ENCODE results near the gene ART3.
"Not testable (repeated sequence)": the region's sequence is repeated elsewhere in the genome, so short reads cannot be mapped to it uniquely, and the experiment has no call there.

The ART3 gene, protein sequence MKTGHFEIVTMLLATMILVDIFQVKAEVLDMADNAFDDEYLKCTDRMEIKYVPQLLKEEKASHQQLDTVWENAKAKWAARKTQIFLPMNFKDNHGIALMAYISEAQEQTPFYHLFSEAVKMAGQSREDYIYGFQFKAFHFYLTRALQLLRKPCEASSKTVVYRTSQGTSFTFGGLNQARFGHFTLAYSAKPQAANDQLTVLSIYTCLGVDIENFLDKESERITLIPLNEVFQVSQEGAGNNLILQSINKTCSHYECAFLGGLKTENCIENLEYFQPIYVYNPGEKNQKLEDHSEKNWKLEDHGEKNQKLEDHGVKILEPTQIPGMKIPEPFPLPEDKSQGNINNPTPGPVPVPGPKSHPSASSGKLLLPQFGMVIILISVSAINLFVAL

DNA sequence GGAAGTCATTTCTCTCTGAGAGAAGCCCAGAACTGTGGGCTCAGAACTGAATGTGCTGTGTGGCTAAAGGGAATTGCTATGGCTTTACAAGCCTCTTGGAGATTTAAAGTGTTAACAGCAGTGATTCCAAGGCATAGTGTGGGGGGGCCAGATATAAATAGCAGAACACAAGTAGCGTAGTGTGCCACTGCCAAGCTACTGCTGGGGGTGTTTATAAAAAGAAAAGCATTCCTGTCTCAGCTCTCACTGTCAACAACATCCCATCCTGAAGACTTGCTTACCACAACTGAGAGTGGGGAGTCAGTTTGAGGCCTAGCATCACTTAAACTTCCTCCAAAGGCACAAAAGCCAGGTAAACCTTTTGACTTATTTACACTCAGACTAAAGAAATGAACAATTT, at the start of gene ART3:
TSS of gene ART3 (plus strand) at position 242 of the 400 bp plus-strand sequence. CDS start 1,181 bp downstream, outside the sequence.
- in situ Hi-C loops (cut with MboI; ENCODE audit: low sequenced_read_pairs) = no loop called here

DNA sequence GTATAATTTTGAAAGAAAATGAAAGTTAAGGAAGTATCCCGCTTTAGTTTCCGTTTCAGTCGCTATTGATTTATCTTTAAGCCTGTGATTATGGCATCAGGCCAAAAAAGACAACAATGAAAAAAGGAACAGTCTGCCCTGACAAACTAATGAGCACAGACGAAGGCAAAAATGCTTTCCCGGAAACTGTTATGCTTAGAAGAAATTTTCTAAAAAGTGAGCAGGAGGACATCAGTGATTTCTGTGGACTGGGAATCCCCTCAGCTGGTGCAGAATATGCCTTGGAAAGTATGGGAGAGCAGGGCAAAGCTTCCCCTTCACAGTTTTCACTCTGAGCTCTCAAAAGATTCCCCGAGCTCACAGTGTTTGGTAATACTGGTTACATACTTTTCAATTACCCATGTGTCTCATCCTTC, 46.2 kb upstream of the ART3 start:
- in situ Hi-C loops (cut with MboI; ENCODE audit: low sequenced_read_pairs) = no loop called here

DNA sequence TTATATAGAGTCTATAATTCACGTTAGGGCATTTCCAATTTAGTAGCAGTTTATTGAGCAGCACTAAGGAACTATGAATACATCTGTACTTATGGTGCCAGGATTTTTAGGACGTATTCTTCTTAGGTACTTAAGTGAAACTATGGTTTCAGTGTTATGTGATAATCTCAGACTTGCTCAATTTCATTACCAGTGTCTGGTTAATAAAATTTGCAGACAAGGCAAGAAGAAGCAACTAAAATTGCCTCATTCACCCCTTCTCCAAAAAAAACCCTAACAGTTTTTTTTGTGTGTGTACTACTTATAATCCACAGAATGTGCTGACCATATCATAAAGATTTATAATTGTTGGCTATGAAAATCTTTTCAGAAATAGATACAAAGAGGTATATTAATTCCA, 45.2 kb upstream of the ART3 start:
- in situ Hi-C loops (cut with MboI; ENCODE audit: low sequenced_read_pairs) = no loop called here

DNA sequence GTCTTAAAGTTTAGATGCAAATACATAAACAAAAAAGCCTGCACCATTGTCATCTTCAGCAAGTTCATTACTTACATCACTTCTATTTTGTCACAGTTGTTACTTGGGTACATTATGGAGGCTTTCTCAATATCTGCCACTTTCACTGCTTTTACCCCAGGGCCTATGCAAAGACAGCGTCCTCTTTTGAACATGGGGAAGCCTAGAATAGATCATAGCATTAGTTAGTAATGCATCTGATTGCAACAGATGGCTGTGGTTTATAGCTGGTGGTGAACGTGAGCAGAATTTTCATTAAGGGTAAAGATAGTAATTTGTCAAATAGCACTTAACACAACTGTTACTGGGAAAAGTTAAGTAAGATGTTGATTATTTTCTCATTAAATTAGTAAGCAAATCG, 39.4 kb upstream of the ART3 start:
- in situ Hi-C loops (cut with MboI; ENCODE audit: low sequenced_read_pairs) = no loop called here

DNA sequence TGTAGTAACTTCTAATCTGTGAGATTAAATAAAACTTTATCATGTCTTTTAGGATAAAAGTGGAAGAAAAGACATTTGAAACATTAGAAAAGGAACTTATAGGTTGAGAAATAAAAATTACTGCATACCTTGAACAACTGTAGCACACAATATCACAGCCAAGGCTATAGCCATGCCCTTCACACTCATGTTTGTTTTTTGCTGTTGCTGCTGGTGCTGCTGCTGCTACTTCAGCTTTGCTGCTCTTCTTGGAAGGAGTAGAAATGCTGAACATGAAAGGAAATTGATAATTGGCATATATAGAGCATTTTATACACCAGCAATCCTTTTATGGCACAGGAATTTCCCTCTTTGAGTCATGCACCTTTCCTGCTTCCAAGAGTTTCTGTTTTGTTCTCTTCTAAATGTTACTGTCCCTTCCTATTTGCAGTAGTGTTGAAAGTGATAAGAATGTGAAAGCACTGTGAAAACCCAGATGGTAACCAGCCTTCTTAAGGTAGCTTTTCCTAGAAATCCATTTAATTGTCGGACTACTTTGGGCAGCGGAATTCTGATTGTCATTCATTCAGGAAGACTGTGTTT, 38.6 kb upstream of the ART3 start, which contains the start of gene CXCL11:
TSS of gene CXCL11 (minus strand) at position 272 of the 582 bp plus-strand sequence. CDS start at position 189, 83 bp downstream.
- in situ Hi-C loops (cut with MboI; ENCODE audit: low sequenced_read_pairs) = no loop called here

DNA sequence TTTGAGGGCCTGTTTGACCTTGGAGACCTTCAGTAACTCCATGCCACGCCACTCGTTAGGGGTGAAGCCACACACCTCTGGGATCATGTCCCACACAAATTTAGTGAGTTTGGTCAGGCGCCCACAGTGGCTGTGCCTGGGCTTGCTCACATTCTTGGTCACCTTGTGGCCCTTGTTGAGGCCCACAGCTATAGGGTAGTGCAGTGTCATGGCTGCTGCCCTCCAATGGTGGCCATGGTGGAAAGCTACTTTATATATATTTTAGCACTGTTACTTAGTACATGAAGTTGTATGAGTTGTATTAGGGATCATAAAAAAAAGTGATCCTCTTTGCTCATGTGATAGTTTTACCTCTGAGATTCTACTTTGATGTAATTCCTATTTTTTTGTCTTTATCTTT, 37.7 kb upstream of the ART3 start:
- in situ Hi-C loops (cut with MboI; ENCODE audit: low sequenced_read_pairs) = no loop called here

DNA sequence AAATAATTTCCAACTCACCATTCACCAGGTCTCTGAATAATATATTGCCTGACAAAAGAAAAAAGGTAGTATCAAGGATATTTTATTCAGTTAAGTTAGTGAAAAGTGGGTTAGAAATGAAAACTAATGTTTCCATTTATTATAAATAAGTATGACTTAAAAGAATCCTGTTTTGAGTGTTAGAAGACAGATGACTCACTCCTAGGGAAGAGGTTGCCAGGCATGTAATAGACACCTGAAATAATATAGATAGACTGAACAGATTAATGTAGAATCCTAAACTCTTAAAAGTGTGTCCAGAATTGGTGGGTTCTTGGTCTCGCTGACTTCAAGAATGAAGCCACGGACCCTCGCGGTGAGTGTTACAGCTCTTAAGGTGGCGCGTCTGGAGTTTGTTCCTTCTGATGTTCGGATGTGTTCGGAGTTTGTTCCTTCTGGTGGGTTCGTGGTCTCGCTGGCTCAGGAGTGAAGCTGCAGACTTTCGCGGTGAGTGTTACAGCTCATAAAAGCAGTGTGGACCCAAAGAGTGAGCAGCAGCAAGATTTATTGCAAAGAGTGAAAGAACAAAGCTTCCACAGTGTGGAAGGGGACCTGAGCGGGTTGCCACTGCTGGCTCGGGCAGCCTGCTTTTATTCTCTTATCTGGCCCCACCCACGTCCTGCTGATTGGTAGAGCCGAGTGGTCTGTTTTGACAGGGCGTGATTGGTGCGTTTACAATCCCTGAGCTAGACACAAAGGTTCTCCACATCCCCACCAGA, 32.1 kb upstream of the ART3 start:
- in situ Hi-C loops (cut with MboI; ENCODE audit: low sequenced_read_pairs) = not testable (repeated sequence)

DNA sequence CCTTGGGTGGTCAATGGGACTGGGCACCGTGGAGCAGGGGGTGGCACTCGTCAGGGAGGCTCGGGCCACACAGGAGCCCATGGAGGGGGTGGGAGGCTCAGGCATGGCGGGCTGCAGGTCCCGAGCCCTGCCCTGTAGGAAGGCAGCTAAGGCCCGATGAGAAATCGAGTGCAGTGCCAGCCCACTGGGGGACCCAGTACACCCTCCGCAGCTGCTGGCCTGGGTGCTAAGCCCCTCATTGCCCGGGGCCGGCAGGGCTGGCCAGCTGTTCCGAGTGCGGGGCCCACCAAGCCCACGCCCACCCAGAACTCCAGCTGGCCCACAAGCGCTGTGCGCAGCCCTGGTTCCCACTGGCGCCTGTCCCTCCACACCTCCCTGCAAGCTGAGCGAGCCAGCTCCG, 31.2 kb upstream of the ART3 start:
- in situ Hi-C loops (cut with MboI; ENCODE audit: low sequenced_read_pairs) = not testable (repeated sequence)

DNA sequence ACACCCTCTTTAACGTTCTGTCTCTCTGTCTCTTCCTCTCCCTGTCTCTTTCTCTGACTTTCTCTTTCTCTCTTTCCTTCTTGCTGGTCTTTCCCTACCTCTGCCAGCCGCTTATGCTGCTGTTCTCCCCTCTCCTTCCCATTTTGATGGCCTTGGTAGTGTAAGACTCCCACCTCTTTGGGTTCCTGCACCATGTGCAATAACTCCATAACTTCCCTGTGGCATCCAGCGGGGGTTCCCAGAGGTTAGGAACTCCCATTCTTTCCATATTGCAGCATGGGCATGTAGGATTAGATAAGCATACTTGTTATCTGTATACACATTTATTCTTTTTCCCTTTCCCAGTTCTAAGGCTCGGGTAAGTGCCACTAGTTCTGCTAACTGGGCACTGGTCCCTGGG, 29.8 kb upstream of the ART3 start:
- in situ Hi-C loops (cut with MboI; ENCODE audit: low sequenced_read_pairs) = not testable (repeated sequence)

DNA sequence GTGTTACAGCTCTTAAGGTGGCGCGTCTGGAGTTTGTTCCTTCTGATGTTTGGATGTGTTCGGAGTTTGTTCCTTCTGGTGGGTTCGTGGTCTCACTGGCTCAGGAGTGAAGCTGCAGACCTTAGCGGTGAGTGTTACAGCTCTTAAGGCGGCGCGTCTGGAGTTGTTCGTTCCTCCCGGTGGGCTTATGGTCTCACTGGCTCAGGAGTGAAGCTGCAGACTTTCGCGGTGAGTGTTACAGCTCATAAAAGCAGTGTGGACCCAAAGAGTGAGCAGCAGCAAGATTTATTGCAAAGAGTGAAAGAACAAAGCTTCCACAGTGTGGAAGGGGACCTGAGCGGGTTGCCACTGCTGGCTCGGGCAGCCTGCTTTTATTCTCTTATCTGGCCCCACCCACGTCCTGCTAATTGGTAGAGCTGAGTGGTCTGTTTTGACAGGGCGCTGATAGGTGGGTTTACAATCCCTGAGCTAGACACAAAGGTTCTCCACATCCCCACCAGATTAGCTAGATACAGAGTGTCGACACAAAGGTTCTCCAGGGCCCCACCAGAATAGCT, 24.6 kb upstream of the ART3 start:
- in situ Hi-C loops (cut with MboI; ENCODE audit: low sequenced_read_pairs) = not testable (repeated sequence)

DNA sequence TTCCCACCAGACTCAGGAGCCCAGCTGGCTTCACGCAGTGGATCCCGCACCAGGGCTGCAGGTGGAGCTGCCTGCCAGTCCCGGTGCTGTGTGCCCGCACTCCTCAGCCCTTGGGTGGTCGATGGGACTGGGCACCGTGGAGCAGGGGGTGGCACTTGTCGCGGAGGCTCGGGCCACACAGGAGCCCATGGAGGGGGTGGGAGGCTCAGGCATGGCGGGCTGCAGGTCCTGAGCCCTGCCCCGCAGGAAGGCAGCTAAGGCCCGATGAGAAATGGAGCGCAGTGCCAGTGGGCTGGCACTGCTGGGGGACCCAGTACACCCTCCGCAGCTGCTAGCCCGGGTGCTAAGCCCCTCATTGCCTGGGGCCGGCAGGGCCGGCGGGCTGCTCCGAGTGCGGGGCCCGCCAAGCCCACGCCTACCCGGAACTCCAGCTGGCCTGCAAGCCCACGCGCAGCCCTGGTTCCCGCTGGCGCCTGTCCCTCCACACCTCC, 23.9 kb upstream of the ART3 start:
- in situ Hi-C loops (cut with MboI; ENCODE audit: low sequenced_read_pairs) = not testable (repeated sequence)

DNA sequence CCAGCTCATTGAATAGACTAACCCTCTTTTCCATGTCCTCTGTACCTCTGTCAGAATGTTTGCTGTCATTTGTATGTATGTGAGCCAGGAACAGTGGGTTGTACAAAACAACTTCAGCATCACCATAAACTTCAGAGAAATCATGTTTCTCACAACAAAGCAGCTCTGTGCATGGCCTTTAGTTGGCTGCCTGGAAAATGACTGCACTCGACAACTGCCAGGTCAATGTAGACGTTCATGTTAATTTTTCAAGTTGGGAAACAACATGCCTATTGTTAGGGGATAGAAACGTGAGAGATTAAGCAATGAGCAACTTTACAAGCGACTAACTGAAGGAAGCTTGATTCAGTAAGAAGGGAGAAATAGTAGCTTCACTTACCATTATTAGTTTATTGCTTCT, 20.8 kb upstream of the ART3 start:
- in situ Hi-C loops (cut with MboI; ENCODE audit: low sequenced_read_pairs) = no loop called here

DNA sequence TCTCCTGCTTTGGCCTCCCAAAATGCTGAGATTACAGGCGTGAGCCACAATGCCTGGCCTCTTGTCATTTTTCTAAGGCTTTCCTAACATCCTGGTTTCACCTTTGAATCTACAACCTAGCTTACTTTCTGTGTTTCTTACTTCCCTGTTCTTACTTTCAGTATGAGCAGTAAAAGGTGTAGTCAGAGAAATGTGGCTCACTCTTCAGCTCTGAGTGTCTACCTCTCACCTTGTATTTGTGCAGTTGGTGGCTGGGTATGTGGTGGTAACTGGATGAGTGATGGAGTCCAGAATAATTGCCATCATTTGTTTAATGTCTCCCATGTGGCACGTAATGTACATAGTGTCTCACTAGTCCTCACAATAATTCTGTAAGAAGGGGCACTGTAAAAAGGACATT, 19.5 kb upstream of the ART3 start:
- in situ Hi-C loops (cut with MboI; ENCODE audit: low sequenced_read_pairs) = no loop called here

DNA sequence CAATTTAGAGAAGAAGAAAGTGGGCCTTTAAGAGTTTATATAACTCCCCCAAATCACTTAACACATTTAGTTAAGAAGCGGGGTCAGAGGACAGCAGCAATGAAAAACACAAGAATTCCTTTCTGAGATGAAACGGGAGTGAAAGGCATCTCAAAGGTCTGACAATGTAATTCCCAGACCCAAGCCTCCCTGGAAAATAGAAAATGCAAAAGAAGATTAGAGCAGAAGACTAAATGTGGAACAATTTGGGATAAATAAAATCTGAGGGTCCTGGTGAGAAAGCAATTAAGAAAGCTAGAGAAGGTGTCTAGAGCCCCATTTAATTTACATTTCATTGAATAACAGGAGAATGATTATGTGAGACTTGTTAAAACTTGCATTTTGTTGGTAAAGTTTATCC, 19.1 kb upstream of the ART3 start:
- in situ Hi-C loops (cut with MboI; ENCODE audit: low sequenced_read_pairs) = no loop called here

DNA sequence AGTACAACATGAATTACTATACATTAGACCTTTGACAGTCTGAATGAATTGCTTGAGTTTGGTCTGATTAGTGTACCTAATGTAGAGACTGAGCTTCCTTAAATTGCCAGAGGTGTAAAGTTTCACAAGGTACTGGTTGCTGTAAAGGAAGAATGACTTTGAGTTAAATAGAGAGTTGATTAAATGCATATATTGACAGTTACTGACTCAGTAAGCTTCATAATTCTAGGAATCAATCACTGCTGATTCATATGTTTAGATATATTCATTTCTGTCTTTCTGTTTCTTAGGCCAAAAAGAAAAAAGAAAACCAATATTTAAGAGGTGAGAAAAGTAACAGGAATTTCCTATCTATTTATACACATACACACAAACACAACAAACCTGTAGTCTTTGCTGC, 16.2 kb upstream of the ART3 start:
- in situ Hi-C loops (cut with MboI; ENCODE audit: low sequenced_read_pairs) = no loop called here

DNA sequence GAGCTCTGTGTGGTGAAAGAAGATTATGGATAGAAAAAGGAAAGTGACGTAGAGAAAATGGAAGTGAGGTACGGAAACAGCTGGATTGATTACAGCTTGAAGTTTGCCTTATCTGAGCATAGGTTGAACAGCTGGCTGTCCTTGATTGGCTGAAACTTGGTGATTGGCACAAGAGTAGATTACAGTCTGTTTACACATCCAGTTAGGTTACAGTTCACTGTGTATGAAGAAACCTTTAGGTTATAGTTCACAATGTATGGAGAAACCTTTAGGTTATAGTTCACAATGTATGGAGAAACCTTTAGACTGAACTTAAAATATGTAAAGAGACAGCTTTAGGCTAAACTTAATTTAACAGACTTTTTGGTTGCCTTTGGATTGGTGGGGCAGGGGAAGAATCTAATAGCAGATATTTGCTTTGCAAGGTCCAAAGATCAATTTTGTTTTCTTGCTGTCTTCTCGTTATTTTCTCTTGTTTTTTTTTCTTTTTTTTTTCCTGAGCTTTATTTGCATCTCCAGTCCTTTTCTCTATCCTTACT, 15.6 kb upstream of the ART3 start:
- in situ Hi-C loops (cut with MboI; ENCODE audit: low sequenced_read_pairs) = no loop called here

DNA sequence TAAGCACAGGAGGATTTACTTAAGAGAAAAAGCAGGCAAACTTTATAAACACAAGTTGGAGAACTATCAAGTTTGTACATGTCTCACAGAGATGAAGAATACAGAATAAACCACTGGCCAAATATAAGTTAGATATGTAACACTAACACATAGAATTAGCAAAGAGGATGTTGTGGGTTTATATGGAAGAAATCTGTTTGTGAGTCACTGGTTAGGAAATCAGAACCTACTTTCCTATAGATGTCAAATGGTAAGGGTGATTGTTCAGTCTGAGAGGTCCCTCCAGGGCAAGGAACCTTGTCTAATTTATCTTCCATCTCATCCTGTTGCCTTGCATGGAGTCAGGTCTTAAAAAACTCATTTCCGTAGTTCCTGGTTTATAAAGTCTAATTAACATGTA, 14.8 kb upstream of the ART3 start:
- in situ Hi-C loops (cut with MboI; ENCODE audit: low sequenced_read_pairs) = no loop called here

DNA sequence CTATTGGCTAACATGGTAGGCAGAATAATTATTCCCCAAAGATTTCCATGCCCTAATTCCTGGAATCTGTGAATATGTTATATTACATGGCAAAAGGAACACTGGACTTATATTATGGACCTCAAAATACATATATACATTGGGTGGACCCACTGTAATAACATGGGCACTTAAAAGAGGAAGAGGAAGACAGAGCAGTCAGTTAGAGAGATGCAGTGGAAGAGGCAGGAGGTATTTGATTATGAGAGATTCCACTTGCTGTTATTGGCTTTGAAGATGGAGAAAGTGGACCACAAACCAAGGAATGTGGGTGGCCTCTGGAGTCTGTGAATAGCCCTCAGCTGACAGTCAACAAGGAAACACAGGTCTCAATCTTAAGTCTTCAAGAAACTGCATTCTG, 14.0 kb upstream of the ART3 start:
- in situ Hi-C loops (cut with MboI; ENCODE audit: low sequenced_read_pairs) = no loop called here

DNA sequence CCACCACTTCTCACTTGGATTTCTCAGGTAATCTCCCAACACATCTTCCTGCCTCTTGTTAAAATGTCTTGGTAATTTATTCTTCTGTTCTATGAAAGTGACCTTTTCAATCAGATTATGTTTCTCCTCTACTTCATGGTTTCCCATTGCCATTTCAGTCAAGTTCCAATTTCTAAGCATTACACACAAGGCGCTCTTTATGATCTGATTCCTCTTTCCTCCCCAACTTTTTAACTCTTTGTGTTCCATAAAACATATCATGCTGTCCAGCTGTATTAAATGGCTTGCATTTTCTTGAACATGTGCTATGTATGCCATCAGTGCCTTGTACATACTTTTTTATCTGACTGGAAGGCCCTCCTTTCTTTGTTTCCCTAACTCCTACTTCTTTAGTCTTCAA, 13.1 kb upstream of the ART3 start:
- in situ Hi-C loops (cut with MboI; ENCODE audit: low sequenced_read_pairs) = no loop called here

DNA sequence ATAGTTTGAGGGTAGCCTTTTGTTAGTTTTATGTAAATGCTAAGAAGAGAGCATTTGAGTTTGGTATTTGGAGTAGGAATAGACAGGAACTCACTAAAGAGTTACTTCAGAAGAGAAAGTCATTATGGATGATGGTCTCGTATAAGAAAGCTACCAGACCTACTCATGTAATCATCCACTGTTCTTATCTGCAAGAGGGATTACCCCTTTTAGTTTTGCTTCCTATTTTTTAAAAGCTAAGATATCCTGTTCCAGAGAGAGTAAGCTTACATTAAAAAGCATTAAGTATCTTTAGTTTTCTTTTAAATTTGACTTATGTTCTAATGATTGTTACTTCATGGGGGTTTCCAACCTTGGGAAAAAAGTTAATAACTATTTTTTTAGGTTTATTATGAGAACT, 12.5 kb upstream of the ART3 start:
- in situ Hi-C loops (cut with MboI; ENCODE audit: low sequenced_read_pairs) = no loop called here

DNA sequence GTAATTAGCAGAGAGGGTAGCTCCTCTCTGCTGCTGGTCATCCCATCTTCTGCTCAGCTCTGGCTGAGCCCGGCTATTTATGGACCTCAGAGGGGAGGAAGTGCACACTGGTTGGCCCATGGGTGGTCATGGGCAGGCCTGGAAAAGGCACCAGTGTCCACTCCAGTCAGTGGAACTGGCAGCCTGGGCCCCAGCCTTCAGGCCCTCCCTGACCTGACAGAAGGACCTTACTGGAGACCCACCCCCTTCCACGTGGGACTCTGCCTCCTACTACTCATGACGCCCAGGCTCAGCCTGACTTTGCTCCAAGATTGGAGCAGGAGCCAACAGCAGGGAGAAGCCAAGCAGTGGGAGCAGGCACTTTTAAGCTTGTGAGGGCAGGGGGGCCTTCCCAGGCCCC, 8.0 kb upstream of the ART3 start:
- in situ Hi-C loops (cut with MboI; ENCODE audit: low sequenced_read_pairs) = no loop called here

Data from HL-60/S4 (cell line).